SK-N-SH (cell line): ENCODE results near the gene AMIGO1. TPM values are rescaled to one million over a fixed set of nuclear protein-coding genes. Genes with fewer than 3 reads are reported as not detected.

Experiments used
- CTCF ChIA-PET: fragments of 300-600, 350-600 bp; formaldehyde crosslinking; extraction: SDS; loops from one replicate; lab custom pipeline; 2021; lab: Yijun Ruan, JAX
- POLR2A ChIA-PET: fragments of 350-600 bp; sonication (Branson Sonifier 250); formaldehyde crosslinking; extraction: SDS; loops from one replicate; lab custom pipeline; 2020; ENCODE audit warnings: antibody characterized with exemption, inconsistent platforms; lab: Yijun Ruan, JAX
- DNase-seq: peaks from one replicate; pipeline ENCODE4 v3.0.0; 2012
- H2AFZ ChIP-seq: fragments of 200-600 bp; sonication (generic); 2 replicates; pipeline ENCODE4 v1.8.1; 2016; ENCODE audit warnings: antibody characterized with exemption, mild to moderate bottlenecking, low read depth
- H3F3A ChIP-seq: fragments of 200-600 bp; sonication (generic); replicated peaks from 2 replicates; pipeline ENCODE3; 2016; ENCODE audit warnings: antibody characterized with exemption, mild to moderate bottlenecking; ENCODE audit not compliant: insufficient read depth
- H3K27ac ChIP-seq, 2 experiments: fragments of 200-500 bp in 1 of 2; fragments of 200-600 bp in 1 of 2; sonication (Bioruptor generic) in 1 of 2; sonication (generic), shearing (Covaris generic) in 1 of 2; 2 replicates each; pipeline versions ENCODE4 v1.5.1 to v1.6.1; 2014 to 2016; ENCODE audit warnings: low read depth in 2 of 2, inconsistent platforms in 1 of 2, low read length in 1 of 2, mild to moderate bottlenecking in 1 of 2, mixed read lengths in 1 of 2
- H3K27me3 ChIP-seq: fragments of 200-600 bp; sonication (generic), shearing (Covaris generic); 2 replicates; pipeline ENCODE4 v1.6.1; 2016; ENCODE audit warnings: mixed run types; ENCODE audit not compliant: insufficient read depth
- H3K36me3 ChIP-seq, 2 experiments: fragments of 200-500 bp in 1 of 2; fragments of 200-600 bp in 1 of 2; sonication (Bioruptor generic) in 1 of 2; sonication (generic) in 1 of 2; replicated peaks in 1 of 2; 2 replicates each; pipeline versions ENCODE3 to v1.5.1; 2014 to 2016; ENCODE audit warnings: low read length in 1 of 2, mild to moderate bottlenecking in 1 of 2; ENCODE audit not compliant: insufficient read depth in 2 of 2, control insufficient read depth in 1 of 2
- H3K4me1 ChIP-seq, 2 experiments: fragments of 200-500 bp in 1 of 2; fragments of 200-600 bp in 1 of 2; sonication (Bioruptor generic) in 1 of 2; sonication (generic), shearing (Covaris generic) in 1 of 2; 2 replicates each; pipeline versions ENCODE4 v1.5.1 to v1.6.1; 2014 to 2016; ENCODE audit warnings: low read depth in 1 of 2, low read length in 1 of 2, mixed run types in 1 of 2; ENCODE audit not compliant: insufficient read depth in 2 of 2, control insufficient read depth in 1 of 2
- H3K4me2 ChIP-seq: fragments of 200-600 bp; sonication (generic), shearing (Covaris generic); 2 replicates; pipeline ENCODE4 v1.6.1; 2017; ENCODE audit warnings: mixed run types
- H3K4me3 ChIP-seq, 2 experiments: fragments of 200-500 bp in 1 of 2; fragments of 200-600 bp in 1 of 2; sonication (Bioruptor generic) in 1 of 2; sonication (generic), shearing (Covaris generic) in 1 of 2; 2 replicates each; pipeline versions ENCODE4 v1.5.1 to v1.8.1; 2014 to 2016; ENCODE audit warnings: low read depth in 2 of 2, inconsistent platforms in 1 of 2, low read length in 1 of 2, mild to moderate bottlenecking in 1 of 2, mixed read lengths in 1 of 2, moderate library complexity in 1 of 2
- H3K79me2 ChIP-seq: fragments of 200-600 bp; sonication (generic); 2 replicates; pipeline ENCODE4 v1.8.1; 2017; ENCODE audit warnings: mild to moderate bottlenecking; ENCODE audit not compliant: insufficient read depth
- H3K9ac ChIP-seq: fragments of 200-600 bp; sonication (generic); 2 replicates; pipeline ENCODE4 v1.6.1; 2017; ENCODE audit warnings: mixed run types
- H3K9me2 ChIP-seq: fragments of 200-600 bp; sonication (generic); 2 replicates; pipeline ENCODE4 v1.6.1; 2017; ENCODE audit warnings: mixed run types
- H3K9me3 ChIP-seq: fragments of 200-600 bp; sonication (generic); 2 replicates; pipeline ENCODE4 v1.6.1; 2017; ENCODE audit warnings: mixed run types, mild to moderate bottlenecking, moderate library complexity
- H4K20me1 ChIP-seq: fragments of 200-600 bp; sonication (generic); 2 replicates; pipeline ENCODE4 v1.6.1; 2017; ENCODE audit warnings: mild to moderate bottlenecking, mixed run types; ENCODE audit not compliant: insufficient read depth
- CTCF ChIP-seq: fragments of 200-600 bp; sonication (generic); IDR thresholded peaks from 2 replicates; pipeline ENCODE4 v1.6.1; 2017; ENCODE audit warnings: antibody characterized with exemption, mild to moderate bottlenecking, moderate library complexity
- FOXJ3 ChIP-seq: sonication (generic); formaldehyde crosslinking; IDR thresholded peaks from 2 replicates; pipeline ENCODE4 v1.5.1; 2020; ENCODE audit warnings: mild to moderate bottlenecking, missing genetic modification reagents
- FOXM1 ChIP-seq: IDR thresholded peaks from 2 replicates; pipeline ENCODE4 v1.4.0; 2012; ENCODE audit warnings: low read depth, mild to moderate bottlenecking
- MXI1 ChIP-seq: IDR thresholded peaks from 2 replicates; pipeline ENCODE4 v1.6.1; 2012; ENCODE audit warnings: mild to moderate bottlenecking, low read depth, low read length, improper control_type of control experiment
- RAD21 ChIP-seq: IDR thresholded peaks from 2 replicates; pipeline ENCODE4 v1.6.1; 2012; ENCODE audit warnings: mild to moderate bottlenecking, low read length
- RFX5 ChIP-seq: IDR thresholded peaks from 2 replicates; pipeline ENCODE4 v1.6.1; 2012; ENCODE audit warnings: mild to moderate bottlenecking, improper control_type of control experiment, low read length
- SMC3 ChIP-seq: IDR thresholded peaks from 2 replicates; pipeline ENCODE4 v1.6.1; 2012; ENCODE audit warnings: low read depth, low read length, improper control_type of control experiment
- TEAD4 ChIP-seq: IDR thresholded peaks from 2 replicates; pipeline ENCODE4 v1.4.0; 2012; ENCODE audit warnings: mild to moderate bottlenecking, borderline replicate concordance; ENCODE audit not compliant: insufficient read depth
- WGBS: methylation state at CpG from one replicate; pipeline ENCODE4 v1.1.6; 2017; ENCODE audit warnings: low lambda C conversion rate; 5-methylcytosine and 5-hydroxymethylcytosine counted together
- polyA plus RNA-seq, 3 experiments: library from polyadenylated mRNA; depleted of rRNA; stranded (reverse); fragments of >200 nt; gene quantifications; 2 replicates each; pipeline ENCODE4 v1.2.3, GENCODE V29; 2012

AMIGO1 gene
- polyA plus RNA-seq, 1 of the 3 experiments (the other 2 are of a cell fraction) = 0.95 TPM

DNA sequence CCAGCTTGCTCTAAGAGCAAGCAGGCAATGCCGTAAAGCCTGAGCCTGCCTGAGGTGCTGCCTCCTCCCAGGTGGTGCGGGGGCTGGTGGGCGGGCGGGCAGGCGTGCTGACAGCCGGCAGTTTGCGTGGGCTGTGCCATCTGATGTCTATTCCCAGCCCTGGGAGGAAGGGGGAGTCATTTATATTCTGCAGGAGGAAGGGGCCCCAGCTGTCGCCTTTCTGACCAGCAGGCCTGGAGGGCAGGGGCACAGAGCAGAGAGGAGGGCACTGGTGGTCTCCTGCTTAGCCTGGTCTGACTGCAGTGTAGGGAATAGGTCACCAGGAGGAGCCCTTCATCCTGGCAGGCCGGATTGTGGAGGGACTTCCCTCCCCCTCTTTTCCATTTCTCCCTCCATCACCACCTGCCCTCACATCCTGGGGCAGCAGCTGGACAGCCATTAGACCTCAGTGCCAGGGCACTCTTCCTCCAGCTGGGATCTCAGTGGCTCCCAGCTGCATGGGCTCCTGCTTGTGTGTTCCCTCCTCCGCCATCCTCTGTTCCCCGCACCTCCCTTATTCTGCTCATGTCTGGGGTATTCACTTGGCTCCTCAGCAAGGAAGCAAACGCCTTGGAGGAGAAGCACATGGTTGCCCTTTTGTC is 11.2 kb downstream of the AMIGO1 start:
- DNase-seq = peak; percentile 87
- WGBS = 65% methylated on average over 6 of the region's 12 CpGs
- Histone ChIP-seq H3K9me2 (no peaks in the 10 kb centered on the region), H3K4me1 (peaks cover 0 to 24% of the 10 kb centered on the region in 2 experiments; a peak in 2 of 4 replicates), H3K27me3 (no peaks in the 10 kb centered on the region), H3K9ac (no peak overlapping the region), H3K4me2 (no peak overlapping the region), H2AFZ (no peak overlapping the region), H3K27ac (peak overlapping the region in 1 of 2 experiments; percentile 67; a peak in 2 of 4 replicates), H3K4me3 (no peak overlapping the region; a peak in 1 of 4 replicates), H3K9me3 (no peaks in the 10 kb centered on the region), H3K36me3 (peaks cover 5 to 17% of the 10 kb centered on the region in 2 experiments), H4K20me1 (no peaks in the 10 kb centered on the region), H3K79me2 (peaks cover 19% of the 10 kb centered on the region), H3F3A (no peaks in the 10 kb centered on the region)
- ChIA-PET CTCF (interaction anchor here (0.7 to 40.2 kb wide), 25 partner anchors 9 to 275 kb away, joined by 3 to 1710 read pairs (median 4); partner anchors contain the start of genes AMIGO1, ATXN7L2, CYB561D1 and GNAI3), POLR2A (interaction anchor here (0.6 to 3.3 kb wide), 4 partner anchors 11 to 122 kb away, joined by 3 to 13 read pairs (median 3); partner anchors contain the start of gene AMIGO1)
- TF ChIP-seq RAD21 = peak; percentile 77
- peak; percentile 37; the same call in 1 of the 2 replicates for TF ChIP-seq MXI1
- no peak for TF ChIP-seq RFX5
- TF ChIP-seq SMC3 = peak; percentile 94
- no peak for TF ChIP-seq FOXM1
- peak; percentile 62 for TF ChIP-seq CTCF

- CTCF ChIA-PET = interaction anchor here (0.9 to 40.2 kb wide), 19 partner anchors 9 to 277 kb away, joined by 3 to 1710 read pairs (median 4); partner anchors contain the start of genes AMIGO1, ATXN7L2, CYB561D1 and GNAI3
- WGBS = 69% methylated on average over 9 of the region's 9 CpGs
- DNase-seq = no peak
- no peak overlapping the region for H3K4me3 ChIP-seq
- no peaks in the 10 kb centered on the region for H3K9me3 ChIP-seq
- H3K79me2 ChIP-seq = peaks cover 19% of the 10 kb centered on the region
- peaks cover 5 to 17% of the 10 kb centered on the region in 2 experiments for H3K36me3 ChIP-seq
- H2AFZ ChIP-seq = no peak overlapping the region
- H3K4me2 ChIP-seq = no peak overlapping the region
- POLR2A ChIA-PET = interaction anchor here (0.6 to 1.3 kb wide), 4 partner anchors 12 to 123 kb away, joined by 3 to 4 read pairs (median 3); partner anchors contain the start of gene AMIGO1
- no peaks in the 10 kb centered on the region for H3F3A ChIP-seq
- peaks cover 0 to 24% of the 10 kb centered on the region in 2 experiments; a peak in 2 of 4 replicates for H3K4me1 ChIP-seq
- H4K20me1 ChIP-seq = no peaks in the 10 kb centered on the region
- H3K9me2 ChIP-seq = no peaks in the 10 kb centered on the region
- H3K9ac ChIP-seq = no peak overlapping the region
- TF ChIP-seq FOXJ3 (CRISPR knock-in tag) (no peak), TEAD4 (no peak)
- H3K27ac ChIP-seq = no peak overlapping the region; a peak in 1 of 4 replicates
- H3K27me3 ChIP-seq = no peaks in the 10 kb centered on the region
Measured at GRCh38 chr1:109497449-109498160, 11.9 kb downstream of the AMIGO1 start.
